K562 (cell line): ENCODE data around the gene RNF145. TPM values are rescaled to one million over a fixed set of nuclear protein-coding genes. Genes with fewer than 3 reads are reported as not detected.

Source experiments
- ARID1B ChIP-seq: fragments of 450-650 bp; IDR thresholded peaks from 2 replicates; pipeline ENCODE4 v1.6.1; 2016; ENCODE audit warnings: antibody characterized with exemption, mild to moderate bottlenecking, inconsistent platforms
- CREBBP ChIP-seq: IDR thresholded peaks from one replicate; pipeline ENCODE4 v1.6.1; 2012; ENCODE audit warnings: low read depth, mild to moderate bottlenecking, control low read depth, inconsistent platforms, low read length
- CSDE1 ChIP-seq, 2 experiments: fragments of 450-650 bp; IDR thresholded peaks; 2 replicates each; pipeline ENCODE4 v1.6.1; 2016; ENCODE audit warnings: mild to moderate bottlenecking in 1 of 2
- EP400 ChIP-seq: fragments of 450-650 bp; IDR thresholded peaks from 2 replicates; pipeline ENCODE4 v1.6.1; 2017; ENCODE audit warnings: antibody characterized with exemption, mild to moderate bottlenecking, moderate library complexity
- FOS ChIP-seq: IDR thresholded peaks from 3 replicates; pipeline ENCODE4 v1.6.1; 2011; ENCODE audit not compliant: insufficient read length; ENCODE audit errors: extremely low read depth
- FOSL1 ChIP-seq: fragments of 200-800 bp; sonication (Bioruptor generic); conservative IDR thresholded peaks from 2 replicates; pipeline ENCODE4 v1.6.1; 2016; ENCODE audit warnings: missing genetic modification characterization, missing compliant biosample characterization
- HDAC3 ChIP-seq: fragments of 450-650 bp; IDR thresholded peaks from 2 replicates; pipeline ENCODE4 v1.6.1; 2018; ENCODE audit warnings: borderline replicate concordance, mild to moderate bottlenecking, moderate library complexity; ENCODE audit not compliant: partially characterized antibody
- HNRNPH1 ChIP-seq: fragments of 200-400 bp; formaldehyde crosslinking; optimal IDR thresholded peaks from 2 replicates; pipeline ENCODE3; 2017; ENCODE audit warnings: low read depth, mild to moderate bottlenecking, low read length, moderate library complexity
- ILK ChIP-seq: fragments of 450-650 bp; IDR thresholded peaks from 2 replicates; pipeline ENCODE4 v1.6.1; 2016; ENCODE audit warnings: missing genetic modification characterization, low read depth, mild to moderate bottlenecking, missing compliant biosample characterization, moderate library complexity, borderline replicate concordance
- MIER1 ChIP-seq: fragments of 450-650 bp; IDR thresholded peaks from 2 replicates; pipeline ENCODE4 v1.6.1; 2016; ENCODE audit warnings: antibody characterized with exemption, mild to moderate bottlenecking, low read depth
- NFE2L1 ChIP-seq: fragments of 450-650 bp; IDR thresholded peaks from 2 replicates; pipeline ENCODE4 v1.6.1; 2016; ENCODE audit warnings: missing genetic modification characterization, low read depth, mild to moderate bottlenecking, missing compliant biosample characterization, moderate library complexity, borderline replicate concordance
- POLR3G ChIP-seq: IDR thresholded peaks from 2 replicates; pipeline ENCODE4 v1.6.1; 2011; ENCODE audit not compliant: insufficient read length, insufficient replicate concordance; ENCODE audit errors: extremely low read depth
- RB1 ChIP-seq: fragments of 450-650 bp; IDR thresholded peaks from 2 replicates; pipeline ENCODE4 v1.6.1; 2017; ENCODE audit warnings: low read depth, mild to moderate bottlenecking
- SMARCA4 ChIP-seq: fragments of 450-650 bp; IDR thresholded peaks from 2 replicates; pipeline ENCODE4 v1.6.1; 2016
- TEAD4 ChIP-seq, 2 experiments: sonication (generic) in 1 of 2; formaldehyde crosslinking in 1 of 2; IDR thresholded peaks; 2 replicates each; pipeline versions ENCODE4 v1.6.1 to v1.8.0; 2012 to 2022; ENCODE audit warnings: borderline replicate concordance in 1 of 2, inconsistent platforms in 1 of 2, low read length in 1 of 2, mild to moderate bottlenecking in 1 of 2, missing genetic modification reagents in 1 of 2
- ZNF197 ChIP-seq: fragments of 200-800 bp; sonication (Bioruptor generic); IDR thresholded peaks from 2 replicates; pipeline ENCODE4 v1.6.1; 2016; ENCODE audit warnings: low read depth, missing genetic modification characterization, missing compliant biosample characterization
- polyA plus RNA-seq, 8 experiments: library from polyadenylated mRNA; depleted of rRNA in 4 of 8; stranded (reverse) in 5 of 8; unstranded in 3 of 8; fragments of >200 nt; fragmentation: Nextera tagmentation in 2 of 8; fragmentation: Illumina TruSeq in 1 of 8; extraction: Ambion mirVana in 2 of 8; extraction: Trizol in 1 of 8; gene quantifications; 2 replicates each; pipeline versions ENCODE4 v1.2.1 to v1.2.3, GENCODE V29; 2011 to 2014; ENCODE audit warnings: inconsistent platforms in 1 of 8, missing spikeins in 1 of 8
- total RNA-seq, 7 experiments: library from RNA; depleted of rRNA in 6 of 7; stranded (reverse); fragments of >200 nt in 6 of 7; fragmentation: Illumina TruSeq in 2 of 7; extraction: Trizol in 2 of 7; gene quantifications; 2 replicates each; pipeline versions ENCODE4 v1.2.1 to v1.2.3, GENCODE V29; 2011 to 2021; ENCODE audit warnings: low replicate concordance in 1 of 7
- TF ChIP-seq, protein P1 (sequence below): sonication (generic); formaldehyde crosslinking; IDR thresholded peaks from 2 replicates; pipeline ENCODE4 v1.8.1; 2023; ENCODE audit warnings: mild to moderate bottlenecking, missing genetic modification reagents
- TF ChIP-seq, protein P2 (sequence below), 2 experiments: fragments of 450-650 bp; IDR thresholded peaks; 2 replicates each; pipeline ENCODE4 v1.6.1; 2018; ENCODE audit warnings: mild to moderate bottlenecking in 2 of 2, low read depth in 1 of 2; ENCODE audit not compliant: partially characterized antibody in 2 of 2
- TF ChIP-seq, protein P3 (sequence below), 2 experiments: fragments of 450-650 bp; conservative IDR thresholded peaks; 2 replicates each; pipeline ENCODE4 v1.6.1; 2017; ENCODE audit warnings: mild to moderate bottlenecking in 2 of 2, moderate library complexity in 2 of 2

Gene RNF145
- total and polyA plus RNA-seq, 9 of the 15 experiments (the other 6 are each of a cell fraction or from before 2014, with no cell fraction given), result 13.6 to 40.7 (median 25.4) TPM

DNA sequence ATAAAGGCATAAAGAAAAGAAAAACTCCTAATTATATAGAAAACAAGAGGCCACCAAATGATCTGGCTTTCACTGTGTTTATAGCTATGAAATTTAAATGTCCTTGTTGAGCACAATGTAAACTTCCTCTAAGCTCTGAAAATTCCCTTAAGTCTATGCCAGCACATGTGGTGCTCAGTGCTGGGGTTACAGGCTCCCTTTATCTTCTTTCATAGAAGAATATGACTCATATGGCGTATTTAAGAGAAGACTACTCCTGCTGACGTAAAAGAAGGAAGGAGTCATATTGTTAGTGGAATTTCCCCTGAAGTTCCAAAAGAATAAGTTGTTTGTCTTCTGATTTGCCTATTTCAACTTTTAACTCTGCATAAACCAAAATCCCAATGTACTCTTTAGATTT lies 30.4 kb downstream of the RNF145 start (continued):
- peak; percentile 48 for TF ChIP-seq HDAC3
- no peak for TF ChIP-seq ILK (tag)
- TF ChIP-seq EP400, result peak; percentile 59
- TF ChIP-seq RB1, result no peak
- TF ChIP-seq CSDE1 (IDR thresholded peaks at IDR 0.05), result no peak
- TF ChIP-seq ARID1B, result peak; percentile 60
- no peak for TF ChIP-seq MIER1
- peak; percentile 43; the same call in 1 of the 2 replicates for TF ChIP-seq TEAD4 (IDR thresholded peaks at IDR 0.05; ENCODE audit: low read length)
- TF ChIP-seq TEAD4 (CRISPR knock-in tag; IDR thresholded peaks at IDR 0.05; ENCODE audit: borderline replicate concordance), result no peak
- TF ChIP-seq, protein P1, sequence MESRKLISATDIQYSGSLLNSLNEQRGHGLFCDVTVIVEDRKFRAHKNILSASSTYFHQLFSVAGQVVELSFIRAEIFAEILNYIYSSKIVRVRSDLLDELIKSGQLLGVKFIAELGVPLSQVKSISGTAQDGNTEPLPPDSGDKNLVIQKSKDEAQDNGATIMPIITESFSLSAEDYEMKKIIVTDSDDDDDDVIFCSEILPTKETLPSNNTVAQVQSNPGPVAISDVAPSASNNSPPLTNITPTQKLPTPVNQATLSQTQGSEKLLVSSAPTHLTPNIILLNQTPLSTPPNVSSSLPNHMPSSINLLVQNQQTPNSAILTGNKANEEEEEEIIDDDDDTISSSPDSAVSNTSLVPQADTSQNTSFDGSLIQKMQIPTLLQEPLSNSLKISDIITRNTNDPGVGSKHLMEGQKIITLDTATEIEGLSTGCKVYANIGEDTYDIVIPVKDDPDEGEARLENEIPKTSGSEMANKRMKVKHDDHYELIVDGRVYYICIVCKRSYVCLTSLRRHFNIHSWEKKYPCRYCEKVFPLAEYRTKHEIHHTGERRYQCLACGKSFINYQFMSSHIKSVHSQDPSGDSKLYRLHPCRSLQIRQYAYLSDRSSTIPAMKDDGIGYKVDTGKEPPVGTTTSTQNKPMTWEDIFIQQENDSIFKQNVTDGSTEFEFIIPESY (CRISPR knock-in tag), result no peak
- TF ChIP-seq SMARCA4, result peak; percentile 71
- no peak for TF ChIP-seq CREBBP
- TF ChIP-seq ZNF197 (CRISPR knock-in tag), result no peak
- TF ChIP-seq HNRNPH1, result no peak
- peak; percentile 95 for TF ChIP-seq FOSL1 (tag)
- TF ChIP-seq NFE2L1, result no peak
- TF ChIP-seq POLR3G, result no peak
- TF ChIP-seq, protein P2, sequence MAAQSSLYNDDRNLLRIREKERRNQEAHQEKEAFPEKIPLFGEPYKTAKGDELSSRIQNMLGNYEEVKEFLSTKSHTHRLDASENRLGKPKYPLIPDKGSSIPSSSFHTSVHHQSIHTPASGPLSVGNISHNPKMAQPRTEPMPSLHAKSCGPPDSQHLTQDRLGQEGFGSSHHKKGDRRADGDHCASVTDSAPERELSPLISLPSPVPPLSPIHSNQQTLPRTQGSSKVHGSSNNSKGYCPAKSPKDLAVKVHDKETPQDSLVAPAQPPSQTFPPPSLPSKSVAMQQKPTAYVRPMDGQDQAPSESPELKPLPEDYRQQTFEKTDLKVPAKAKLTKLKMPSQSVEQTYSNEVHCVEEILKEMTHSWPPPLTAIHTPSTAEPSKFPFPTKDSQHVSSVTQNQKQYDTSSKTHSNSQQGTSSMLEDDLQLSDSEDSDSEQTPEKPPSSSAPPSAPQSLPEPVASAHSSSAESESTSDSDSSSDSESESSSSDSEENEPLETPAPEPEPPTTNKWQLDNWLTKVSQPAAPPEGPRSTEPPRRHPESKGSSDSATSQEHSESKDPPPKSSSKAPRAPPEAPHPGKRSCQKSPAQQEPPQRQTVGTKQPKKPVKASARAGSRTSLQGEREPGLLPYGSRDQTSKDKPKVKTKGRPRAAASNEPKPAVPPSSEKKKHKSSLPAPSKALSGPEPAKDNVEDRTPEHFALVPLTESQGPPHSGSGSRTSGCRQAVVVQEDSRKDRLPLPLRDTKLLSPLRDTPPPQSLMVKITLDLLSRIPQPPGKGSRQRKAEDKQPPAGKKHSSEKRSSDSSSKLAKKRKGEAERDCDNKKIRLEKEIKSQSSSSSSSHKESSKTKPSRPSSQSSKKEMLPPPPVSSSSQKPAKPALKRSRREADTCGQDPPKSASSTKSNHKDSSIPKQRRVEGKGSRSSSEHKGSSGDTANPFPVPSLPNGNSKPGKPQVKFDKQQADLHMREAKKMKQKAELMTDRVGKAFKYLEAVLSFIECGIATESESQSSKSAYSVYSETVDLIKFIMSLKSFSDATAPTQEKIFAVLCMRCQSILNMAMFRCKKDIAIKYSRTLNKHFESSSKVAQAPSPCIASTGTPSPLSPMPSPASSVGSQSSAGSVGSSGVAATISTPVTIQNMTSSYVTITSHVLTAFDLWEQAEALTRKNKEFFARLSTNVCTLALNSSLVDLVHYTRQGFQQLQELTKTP (IDR thresholded peaks at IDR 0.05; ENCODE audit: low read depth in 1 of 2, partially characterized antibody in 2 of 2), result peak in 1 of 2 experiments; percentile 18
- TF ChIP-seq, protein P3, sequence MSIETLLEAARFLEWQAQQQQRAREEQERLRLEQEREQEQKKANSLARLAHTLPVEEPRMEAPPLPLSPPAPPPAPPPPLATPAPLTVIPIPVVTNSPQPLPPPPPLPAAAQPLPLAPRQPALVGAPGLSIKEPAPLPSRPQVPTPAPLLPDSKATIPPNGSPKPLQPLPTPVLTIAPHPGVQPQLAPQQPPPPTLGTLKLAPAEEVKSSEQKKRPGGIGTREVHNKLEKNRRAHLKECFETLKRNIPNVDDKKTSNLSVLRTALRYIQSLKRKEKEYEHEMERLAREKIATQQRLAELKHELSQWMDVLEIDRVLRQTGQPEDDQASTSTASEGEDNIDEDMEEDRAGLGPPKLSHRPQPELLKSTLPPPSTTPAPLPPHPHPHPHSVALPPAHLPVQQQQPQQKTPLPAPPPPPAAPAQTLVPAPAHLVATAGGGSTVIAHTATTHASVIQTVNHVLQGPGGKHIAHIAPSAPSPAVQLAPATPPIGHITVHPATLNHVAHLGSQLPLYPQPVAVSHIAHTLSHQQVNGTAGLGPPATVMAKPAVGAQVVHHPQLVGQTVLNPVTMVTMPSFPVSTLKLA (conservative IDR thresholded peaks at IDR 0.05), result peak; percentile 53 to 74; a peak in 3 of 4 replicates
- peak; percentile 43 for TF ChIP-seq FOS
